HPDE6-E6E7 (cell line): ENCODE measurements around the gene UGT1A10.
A peak's percentile ranks its signal among the peaks of the same experiment; 100 is the strongest.
"Not testable (repeated sequence)": the region's sequence is repeated elsewhere in the genome, so short reads cannot be mapped to it uniquely, and the experiment has no call there.

Experiments used
- DNase-seq: peaks from one replicate; pipeline ENCODE4 v3.0.0; 2011; ENCODE audit warnings: missing footprints; ENCODE audit errors: extremely low spot score

UGT1A10 gene

DNA sequence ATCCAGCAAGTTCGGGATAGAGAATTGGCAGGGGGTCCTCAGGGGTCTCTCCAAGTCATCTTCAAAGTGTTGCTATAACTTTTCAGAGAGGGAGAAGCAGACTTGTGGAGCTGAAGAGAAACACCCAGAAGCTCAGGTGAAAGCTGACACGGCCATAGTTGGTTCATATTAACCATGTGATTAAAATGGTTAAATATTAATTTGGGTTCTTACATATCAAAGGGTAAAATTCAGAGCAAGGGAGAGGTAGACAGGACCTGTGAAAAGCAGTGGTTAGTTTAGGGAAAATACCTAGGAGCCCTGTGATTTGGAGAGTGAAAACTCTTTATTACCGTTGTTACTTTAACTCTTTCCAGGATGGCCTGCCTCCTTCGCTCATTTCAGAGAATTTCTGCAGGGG is 56.4 kb downstream of the UGT1A10 start, which contains the start of gene UGT1A6:
Gene UGT1A6, plus strand, starts transcription at position 243 of the 400 bp plus-strand sequence. Its CDS starts 115 bp downstream, at position 358.
- no peak for DNase-seq

DNA sequence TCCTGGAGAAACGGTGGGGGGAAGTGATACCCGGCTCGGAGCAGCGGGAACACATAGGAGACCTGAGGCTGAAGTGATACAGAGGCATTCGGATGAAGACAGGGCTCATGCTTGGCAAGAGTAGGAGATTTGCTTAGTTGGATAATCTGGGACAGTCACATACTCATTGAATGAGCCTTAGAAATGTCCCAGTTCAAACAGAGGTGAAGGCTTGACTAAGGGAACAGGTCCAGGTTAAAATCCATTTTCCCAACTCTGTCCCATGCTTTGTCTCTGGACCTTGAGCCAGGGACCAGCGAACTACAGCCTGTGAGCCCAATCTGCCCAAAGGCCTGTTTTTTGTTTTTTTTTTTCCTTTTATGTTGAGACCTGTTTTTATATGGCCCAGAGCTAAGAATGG is 57.7 kb downstream of the UGT1A10 start:
- DNase-seq, result no peak

DNA sequence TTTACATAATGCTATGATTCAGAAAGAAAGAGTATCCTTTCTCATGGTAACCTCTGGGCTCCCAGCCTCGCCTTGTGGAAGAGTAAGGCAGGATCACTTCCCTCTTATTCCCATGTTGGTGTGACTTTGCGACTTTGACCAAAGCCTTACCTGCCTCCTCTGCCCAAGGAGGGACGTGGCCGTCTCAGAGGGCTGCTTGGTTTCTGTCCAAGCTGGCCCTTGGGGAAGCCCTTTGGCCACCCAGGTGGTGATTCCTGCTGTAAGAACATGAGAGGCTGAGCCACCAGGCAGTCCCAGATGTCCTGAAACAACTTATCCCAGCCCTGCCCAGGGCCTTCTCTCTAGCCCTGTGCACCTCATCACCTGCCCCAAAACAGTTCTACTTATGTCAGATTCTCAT is 62.5 kb downstream of the UGT1A10 start:
- DNase-seq, result no peak

DNA sequence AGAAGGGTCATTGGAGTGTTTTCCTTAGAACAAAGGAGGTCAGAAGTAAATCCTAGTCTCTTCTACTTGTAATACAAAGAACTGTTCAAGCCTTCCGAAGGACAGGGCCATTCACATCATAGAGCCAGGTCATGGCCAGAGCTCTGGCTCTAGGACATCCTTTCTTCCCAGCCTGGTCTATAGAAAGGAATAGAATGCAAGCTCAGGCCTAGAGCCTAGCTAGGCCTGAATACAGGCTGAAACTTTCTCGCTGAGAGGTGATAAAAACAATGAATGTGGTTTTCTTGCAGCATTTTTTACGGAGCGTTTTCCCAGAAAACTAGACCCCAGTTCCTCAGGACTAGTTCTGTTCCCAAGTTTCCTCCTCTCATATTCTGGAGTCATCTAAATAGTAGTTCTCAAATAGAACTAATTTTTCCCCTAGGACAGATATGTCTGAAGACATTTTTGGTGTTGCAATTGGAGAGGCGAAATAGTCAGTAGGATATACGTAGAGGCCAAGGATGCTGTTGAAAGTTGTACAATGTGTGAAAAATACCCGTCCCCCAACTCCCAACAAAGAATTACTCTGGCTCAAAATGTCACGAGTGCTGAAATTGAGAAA is 63.3 kb downstream of the UGT1A10 start:
- DNase-seq, result no peak

- no peak for DNase-seq
These were observed 63.9 kb downstream of the UGT1A10 start for GRCh38 chr2:233700028-233700635.

DNA sequence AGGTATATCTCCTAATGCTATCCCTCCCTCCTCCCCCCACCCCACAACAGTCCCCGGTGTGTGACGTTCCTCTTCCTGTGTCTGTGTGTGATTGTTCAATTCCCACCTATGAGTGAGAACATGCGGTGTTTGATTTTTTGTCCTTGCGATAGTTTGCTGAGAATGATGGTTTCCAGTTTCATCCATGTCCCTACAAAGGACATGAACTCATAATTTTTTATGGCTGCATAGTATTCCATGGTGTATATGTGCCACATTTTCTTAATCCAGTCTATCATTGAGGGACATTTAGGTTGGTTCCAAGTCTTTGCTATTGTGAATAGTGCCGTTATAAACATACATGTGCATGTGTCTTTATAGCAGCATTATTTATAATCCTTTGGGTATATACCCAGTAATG is 64.6 kb downstream of the UGT1A10 start:
- not testable (repeated sequence) for DNase-seq

DNA sequence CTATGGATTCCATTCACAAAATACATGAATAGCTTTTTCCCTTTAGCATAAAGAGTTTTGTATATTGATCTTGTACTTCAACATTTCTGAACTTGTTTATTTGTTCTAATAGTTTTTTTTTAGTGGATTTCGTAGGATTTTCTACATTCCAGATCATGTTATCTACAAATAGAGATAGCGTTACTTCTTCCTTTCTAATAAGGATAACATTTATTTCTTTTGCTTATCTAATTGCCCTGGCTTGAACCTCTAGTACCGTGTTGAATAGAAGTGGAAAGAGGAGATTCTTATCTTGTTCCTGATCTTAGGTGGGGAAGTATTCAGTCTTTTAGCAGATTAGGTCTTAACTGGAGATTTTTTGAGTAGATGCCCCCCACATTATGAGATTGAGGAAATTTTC is 66.0 kb downstream of the UGT1A10 start:
- no peak for DNase-seq

DNA sequence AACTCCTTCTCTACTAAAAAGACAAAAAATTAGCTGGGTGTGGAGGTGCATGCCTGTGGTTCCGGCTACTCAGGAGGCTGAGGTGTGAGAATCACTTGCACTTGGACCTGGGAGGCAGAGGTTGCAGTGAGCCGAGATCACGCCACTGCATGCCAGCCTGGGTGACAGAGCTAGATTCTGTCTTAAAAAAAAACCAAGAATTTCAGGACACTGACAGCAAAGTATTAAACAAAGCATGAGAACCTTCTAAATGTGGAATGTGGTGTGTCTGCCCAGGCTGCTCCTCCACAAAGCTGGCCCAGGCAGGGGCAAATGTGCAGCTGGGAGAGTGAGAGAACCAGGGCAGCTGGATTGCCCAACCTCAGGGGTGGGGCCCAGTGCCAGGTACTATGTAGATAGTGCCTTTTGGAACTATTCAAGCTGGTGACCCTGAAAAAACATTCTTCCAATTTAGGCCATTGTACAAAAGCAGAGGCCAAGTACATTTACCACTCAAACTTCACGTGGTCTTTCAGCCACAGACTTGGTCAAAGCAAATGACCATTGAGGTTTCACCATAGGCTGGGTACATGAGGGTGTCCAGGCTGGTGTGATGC is 69.8 kb downstream of the UGT1A10 start:
- DNase-seq, result no peak

DNA sequence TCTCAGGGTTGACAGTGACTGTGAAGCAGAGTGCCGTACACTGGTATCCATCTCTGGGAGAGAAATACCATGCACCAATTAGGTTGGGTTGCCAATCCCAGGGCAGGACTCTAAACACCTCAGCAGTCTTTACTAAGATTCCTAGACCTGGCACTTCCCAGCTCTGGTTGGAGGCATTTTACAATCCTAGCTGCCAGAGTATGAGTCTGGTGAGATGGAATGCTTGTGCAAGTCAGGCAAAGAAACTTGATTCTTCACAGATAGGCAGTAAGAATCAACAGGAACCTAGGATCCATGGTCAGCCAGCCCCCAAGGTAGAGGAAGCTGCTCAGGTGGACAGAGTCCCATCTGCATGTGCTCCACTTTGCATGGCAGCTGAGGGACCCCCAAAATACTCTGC is 70.5 kb downstream of the UGT1A10 start:
- DNase-seq, result no peak

- no peak for DNase-seq
These were observed 71.8 kb downstream of the UGT1A10 start for GRCh38 chr2:233707940-233708644.

GRCh38 chr2:233708942-233709341 is 72.7 kb downstream of the UGT1A10 start:
- DNase-seq, result no peak

GRCh38 chr2:233711312-233712008 is 75.2 kb downstream of the UGT1A10 start:
- DNase-seq, result peak; percentile 63

GRCh38 chr2:233712611-233713261 is 76.5 kb downstream of the UGT1A10 start, which contains the start of gene UGT1A5:
UGT1A5 (plus strand) TSS chr2:233712907; CDS start chr2:233712992, 85 bp downstream.
- DNase-seq, result no peak

GRCh38 chr2:233713262-233713615 is 77.0 kb downstream of the UGT1A10 start:
- DNase-seq, result no peak

DNA sequence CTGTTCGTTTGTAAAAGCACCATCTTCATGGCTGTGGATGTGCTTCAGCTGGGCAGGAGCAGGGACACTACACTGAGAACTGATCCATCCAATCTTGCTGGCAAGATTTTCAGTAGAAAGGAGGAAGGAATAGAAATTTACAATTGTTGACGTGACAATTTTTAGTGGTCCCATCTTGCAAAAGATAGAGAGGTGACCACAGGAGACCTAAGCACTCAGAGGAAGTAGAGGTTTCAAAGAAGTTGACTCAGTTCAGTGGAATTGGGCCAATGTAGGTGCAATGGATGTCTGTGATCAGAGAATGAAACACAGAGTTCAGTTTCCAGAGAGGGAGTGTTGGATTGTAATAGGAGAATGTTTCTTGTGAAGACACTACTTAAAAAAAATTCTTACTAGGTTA is 77.9 kb downstream of the UGT1A10 start:
- DNase-seq, result no peak

GRCh38 chr2:233718552-233718951 is 82.3 kb downstream of the UGT1A10 start, which contains the start of gene UGT1A4:
UGT1A4 (plus strand) TSS chr2:233718736; CDS start chr2:233718821, 85 bp downstream.
- no peak for DNase-seq

- no peak for DNase-seq
These were observed 92.6 kb downstream of the UGT1A10 start, which contains the start of gene UGT1A3 for GRCh38 chr2:233728723-233729301. UGT1A3 (plus strand) TSS chr2:233729042; CDS start chr2:233729127, 85 bp downstream.

GRCh38 chr2:233736868-233737653 is 100.8 kb downstream of the UGT1A10 start:
- not testable (repeated sequence) for DNase-seq

DNA sequence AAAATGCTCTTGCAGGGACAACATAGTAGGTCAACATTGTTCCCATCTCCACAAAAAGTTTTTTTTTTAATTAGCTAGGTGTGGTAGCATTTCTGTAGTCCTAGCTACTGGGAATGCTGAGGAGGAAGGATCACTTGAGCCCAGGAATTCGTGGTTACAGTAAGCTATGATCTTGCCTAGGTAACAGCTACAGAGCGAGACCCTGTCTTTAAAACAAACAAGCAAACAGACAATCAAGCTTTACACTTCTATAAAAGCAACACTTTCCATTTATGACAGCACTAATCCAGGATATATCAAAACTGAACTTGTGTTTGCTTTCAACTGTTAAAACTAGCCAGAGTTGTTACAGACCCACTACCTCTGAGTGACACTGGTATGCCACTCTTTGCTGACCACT is 104.6 kb downstream of the UGT1A10 start:
- DNase-seq, result no peak
